Left renal pelvis (tissue), 4 donors: ENCODE measurements around the gene HIC2. TPM values are rescaled to one million over a fixed set of nuclear protein-coding genes. Genes with fewer than 3 reads are reported as not detected.
"Not testable (repeated sequence)": the region's sequence is repeated elsewhere in the genome, so short reads cannot be mapped to it uniquely, and the experiment has no call there.

Source experiments
- DNase-seq, 4 donors: peaks; one replicate each; pipeline ENCODE4 v3.0.0-alpha.2; 2013; ENCODE audit warnings: low read depth in 4 of 4, low spot score in 3 of 4
- polyA plus RNA-seq, 4 donors: library from polyadenylated mRNA; unstranded; fragments of 120-200 nt; gene quantifications; one replicate each; pipeline ENCODE4 v1.2.1, GENCODE V29; 2013; ENCODE audit not compliant: insufficient read length in 4 of 4

The HIC2 gene
- polyA plus RNA-seq, 4 donors = 6.9 to 11.5 (median 8.6) TPM

GRCh38 chr22:21489149-21489680, 72.0 kb downstream of the HIC2 start:
- not testable (repeated sequence) for DNase-seq

DNA sequence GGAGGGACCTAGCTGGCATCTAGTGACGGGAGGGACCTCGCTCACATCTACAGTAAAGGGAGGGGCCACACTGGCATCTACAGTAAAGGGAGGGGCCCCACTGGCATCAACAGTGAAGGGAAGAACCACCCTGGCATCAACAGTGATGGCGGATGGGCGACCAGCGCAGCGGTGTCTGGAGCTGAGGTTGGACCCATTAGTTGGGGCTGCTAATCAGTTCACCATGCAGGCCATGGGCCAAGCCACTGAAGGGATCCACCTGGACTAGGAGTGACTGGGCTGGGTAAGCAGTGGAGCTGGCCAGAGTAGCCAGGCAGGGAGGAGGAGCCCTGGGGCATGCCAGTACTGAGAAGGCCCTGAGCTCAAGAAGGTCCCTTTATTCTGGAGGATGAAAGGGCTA, 73.4 kb downstream of the HIC2 start:
- DNase-seq = not testable (repeated sequence)

- DNase-seq = not testable (repeated sequence)
Observed at GRCh38 chr22:21492271-21492670, 75.1 kb downstream of the HIC2 start.

DNA sequence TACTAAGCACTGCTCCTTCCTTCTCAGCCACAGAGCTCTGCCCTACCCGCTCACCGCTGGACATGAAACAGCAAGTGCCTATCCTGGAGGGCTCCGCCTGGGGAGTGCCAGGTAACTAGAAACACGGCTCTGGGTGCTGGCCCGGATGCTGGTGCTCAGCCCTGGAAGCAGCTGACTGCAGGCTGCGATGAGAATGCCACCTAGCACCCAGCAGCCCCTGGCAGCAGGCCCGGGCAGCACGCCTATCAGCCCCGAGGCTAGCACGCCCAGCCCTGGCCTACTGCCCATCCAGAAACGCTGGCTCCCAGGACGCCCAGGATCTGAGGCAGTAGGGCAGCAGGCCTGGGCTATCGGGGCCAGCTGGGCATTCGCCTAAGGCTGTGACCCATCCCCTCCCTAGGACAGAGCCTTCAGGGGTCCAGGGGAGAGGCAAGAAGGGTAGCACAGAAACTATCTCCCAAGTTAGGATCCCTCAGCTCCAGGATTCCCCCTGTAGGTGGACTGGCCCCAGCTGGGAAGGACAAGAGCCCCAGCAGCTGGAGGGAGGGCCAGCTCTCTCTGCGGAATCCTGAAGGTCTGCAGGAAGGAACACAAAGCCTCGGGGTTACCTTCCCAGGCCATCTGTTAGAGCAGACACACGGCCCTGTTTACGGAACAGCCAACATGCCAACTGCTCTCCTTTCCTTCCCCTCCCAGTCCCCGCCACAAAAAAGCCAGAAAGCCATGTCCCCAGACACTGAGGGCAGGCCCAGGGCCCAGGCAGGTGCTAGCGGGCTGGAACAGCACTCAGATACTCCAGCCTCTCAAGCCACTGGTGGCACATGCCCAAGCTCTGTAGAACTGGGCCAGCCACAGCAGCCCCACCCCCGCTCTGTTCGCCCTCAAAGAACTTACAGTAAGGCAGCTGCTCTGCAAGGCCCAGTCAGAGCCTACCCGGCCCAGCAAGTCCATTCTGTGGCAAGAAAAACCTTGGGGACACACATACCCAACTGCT, 76.9 kb downstream of the HIC2 start:
- not testable (repeated sequence) for DNase-seq

DNA sequence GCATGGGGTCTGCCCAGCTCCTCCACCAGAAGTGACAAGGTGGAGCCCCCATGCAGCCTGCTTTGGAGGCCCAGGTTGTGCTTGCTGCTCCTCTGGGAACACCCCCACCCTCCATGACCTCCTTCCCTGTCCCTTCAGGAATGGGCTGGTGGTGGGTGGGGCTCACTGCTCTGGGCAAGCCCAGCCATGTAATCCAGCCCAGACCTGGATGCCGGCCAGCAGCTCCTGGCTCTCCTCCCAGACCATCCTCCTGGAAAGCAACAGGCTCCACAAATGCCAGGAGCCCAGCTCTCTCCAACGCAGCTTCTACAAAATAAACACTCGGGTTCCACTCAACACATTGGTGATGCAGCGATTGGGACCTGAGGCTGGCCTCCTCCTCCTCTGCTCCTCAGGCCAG, 80.8 kb downstream of the HIC2 start:
- not testable (repeated sequence) for DNase-seq

GRCh38 chr22:21498489-21498888, 81.3 kb downstream of the HIC2 start:
- DNase-seq = not testable (repeated sequence)

DNA sequence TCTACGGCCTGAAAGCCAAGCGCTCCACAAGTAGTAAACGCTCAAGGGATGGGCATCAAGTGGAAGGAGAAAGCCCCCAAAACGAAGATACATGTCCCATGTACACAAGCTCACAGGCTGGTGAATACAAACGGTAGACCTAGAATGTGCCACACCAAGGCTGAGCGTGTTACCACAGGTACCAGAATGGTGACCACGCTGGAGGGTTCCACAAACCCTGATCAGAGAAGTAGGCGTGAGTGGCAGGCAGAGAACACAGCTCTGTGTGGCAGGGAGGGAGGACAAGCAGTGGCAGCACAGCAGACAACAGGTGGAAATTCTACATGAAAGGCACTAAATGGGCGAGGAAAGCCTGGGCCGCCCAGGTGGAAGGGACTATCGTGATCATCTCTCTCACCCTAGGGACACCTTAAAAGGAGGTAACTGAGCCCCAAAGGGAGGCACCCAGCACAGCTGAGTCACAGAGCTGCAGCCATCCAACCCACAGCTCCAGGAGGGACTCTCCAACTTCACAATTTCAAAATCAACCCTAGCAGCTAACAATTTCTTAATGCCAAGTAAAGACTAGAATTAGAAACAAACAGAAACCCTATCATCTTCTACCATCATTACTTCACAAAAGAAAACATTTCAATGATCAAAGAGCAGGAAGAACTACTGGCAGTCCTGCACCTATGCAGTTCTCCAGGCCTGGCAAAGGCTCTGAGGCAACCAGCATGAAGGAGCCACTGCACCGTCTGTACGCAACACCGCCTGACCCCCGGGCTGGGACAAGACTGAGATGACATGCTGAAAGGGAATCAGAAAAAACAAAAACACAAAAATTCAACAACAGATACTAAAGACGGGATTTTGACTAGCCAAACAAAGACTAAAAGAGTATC, 82.7 kb downstream of the HIC2 start:
- not testable (repeated sequence) for DNase-seq

Other genes with a start within 250 kb of the HIC2 start
- not detected for gene RIMBP3B, start 33.6 kb upstream of the HIC2 start, polyA plus RNA-seq
- 1 to 10 TPM in 3 of 4 donors, under 1 TPM in 1; 0.81 to 2.1 (median 1.7) TPM for gene TMEM191C, start 50.0 kb downstream of the HIC2 start, polyA plus RNA-seq
- gene RIMBP3C, start 134.1 kb downstream of the HIC2 start, polyA plus RNA-seq = under 1 TPM; 0.27 to 0.50 (median 0.40) TPM
- gene UBE2L3, start 150.3 kb downstream of the HIC2 start, polyA plus RNA-seq = 10 to 100 TPM; 48.7 to 63.8 (median 58.1) TPM
- gene YDJC, start 212.7 kb downstream of the HIC2 start, polyA plus RNA-seq = 10 to 100 TPM in 2 of 4 donors, 1 to 10 TPM in 2; 5.0 to 19.2 (median 9.1) TPM
- gene CCDC116, start 215.4 kb downstream of the HIC2 start, polyA plus RNA-seq = under 1 TPM; 0.26 to 0.46 (median 0.38) TPM
- 10 to 100 TPM in 3 of 4 donors, 1 to 10 TPM in 1; 8.8 to 23.2 (median 15.7) TPM for gene SDF2L1, start 224.9 kb downstream of the HIC2 start, polyA plus RNA-seq
- gene PPIL2, start 248.6 kb downstream of the HIC2 start, polyA plus RNA-seq = 10 to 100 TPM; 31.0 to 49.4 (median 36.4) TPM